HG03280 (cell line): Measurements from ENCODE around the gene LHPP.

Experiments used
- ATAC-seq: cut with Tn5 transposase; IDR thresholded peaks from one replicate; pipeline ENCODE4 v1.9.1; 2021; ENCODE audit warnings: mild to moderate bottlenecking, moderate library complexity; ENCODE audit not compliant: unreplicated experiment

The LHPP gene

GRCh38 chr10:124495725-124496124 lies 34.1 kb downstream of the LHPP start:
- no peak for ATAC-seq

- no peak for ATAC-seq
Measured at GRCh38 chr10:124496150-124496549, 34.5 kb downstream of the LHPP start.

- no peak for ATAC-seq
Measured at GRCh38 chr10:124496620-124497019, 35.0 kb downstream of the LHPP start.

GRCh38 chr10:124497196-124497881 lies 35.7 kb downstream of the LHPP start:
- no peak for ATAC-seq

- ATAC-seq = no peak
Measured at GRCh38 chr10:124498056-124498455, 36.4 kb downstream of the LHPP start.

GRCh38 chr10:124500757-124501156 lies 39.1 kb downstream of the LHPP start:
- ATAC-seq = no peak

- ATAC-seq = no peak
Measured at GRCh38 chr10:124504711-124505110, 43.1 kb downstream of the LHPP start.

GRCh38 chr10:124505279-124505678 lies 43.7 kb downstream of the LHPP start:
- no peak for ATAC-seq

- ATAC-seq = no peak
Measured at GRCh38 chr10:124508070-124508667, 46.5 kb downstream of the LHPP start.

GRCh38 chr10:124508907-124509454 lies 47.4 kb downstream of the LHPP start:
- no peak for ATAC-seq

- ATAC-seq = no peak
Measured at GRCh38 chr10:124509880-124510632, 48.4 kb downstream of the LHPP start.

- ATAC-seq = no peak
Measured at GRCh38 chr10:124510759-124511158, 49.1 kb downstream of the LHPP start.

- no peak for ATAC-seq
Measured at GRCh38 chr10:124511205-124512039, 49.8 kb downstream of the LHPP start.

- ATAC-seq = no peak
Measured at GRCh38 chr10:124512040-124512428, 50.4 kb downstream of the LHPP start.

GRCh38 chr10:124512600-124512999 lies 51.0 kb downstream of the LHPP start:
- ATAC-seq = no peak

GRCh38 chr10:124515244-124515970 lies 53.8 kb downstream of the LHPP start:
- ATAC-seq = no peak

GRCh38 chr10:124516181-124516580 lies 54.6 kb downstream of the LHPP start:
- ATAC-seq = no peak

- no peak for ATAC-seq
Measured at GRCh38 chr10:124516746-124517397, 55.2 kb downstream of the LHPP start.

- ATAC-seq = no peak
Measured at GRCh38 chr10:124517461-124517860, 55.8 kb downstream of the LHPP start.

GRCh38 chr10:124517931-124518330 lies 56.3 kb downstream of the LHPP start:
- no peak for ATAC-seq
